LNCaP clone FGC (cell line): ENCODE data around the gene XPNPEP1.

Source experiments
- DNase-seq: peaks from one replicate; pipeline ENCODE4 v3.0.0-alpha.2; 2011; ENCODE audit warnings: low read depth
- H3K4me3 ChIP-seq: 2 replicates; pipeline ENCODE4 v1.5.1; 2011; ENCODE audit warnings: mild to moderate bottlenecking, low read depth, low read length, control low read depth
- CTCF ChIP-seq: IDR thresholded peaks from 2 replicates; pipeline ENCODE4 v1.5.1; 2012; ENCODE audit warnings: mild to moderate bottlenecking; ENCODE audit not compliant: control insufficient read depth, insufficient read depth; ENCODE audit errors: extremely low read depth

Gene XPNPEP1

DNA sequence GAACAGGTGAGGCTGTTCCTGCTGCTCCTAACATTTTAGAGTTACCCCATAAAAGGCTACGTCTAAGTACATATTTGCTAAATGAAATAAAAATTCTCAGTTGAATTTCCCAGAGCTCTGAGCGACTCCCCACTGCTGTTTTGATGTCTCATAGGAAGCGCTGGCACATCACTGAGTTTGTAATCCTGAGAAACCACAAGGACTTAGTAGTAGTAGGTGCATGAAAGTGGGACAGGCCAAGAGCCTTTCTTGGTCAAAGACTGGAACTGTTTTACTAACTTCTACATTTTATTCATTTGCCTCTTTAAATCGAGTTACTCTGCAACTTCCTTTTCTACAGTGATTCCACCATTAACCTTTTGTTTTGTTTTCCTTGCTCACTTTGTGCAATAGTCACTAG is 85.9 kb downstream of the XPNPEP1 start:
- DNase-seq: no peak
- no peak overlapping the region for H3K4me3 ChIP-seq
- TF ChIP-seq CTCF: no peak

DNA sequence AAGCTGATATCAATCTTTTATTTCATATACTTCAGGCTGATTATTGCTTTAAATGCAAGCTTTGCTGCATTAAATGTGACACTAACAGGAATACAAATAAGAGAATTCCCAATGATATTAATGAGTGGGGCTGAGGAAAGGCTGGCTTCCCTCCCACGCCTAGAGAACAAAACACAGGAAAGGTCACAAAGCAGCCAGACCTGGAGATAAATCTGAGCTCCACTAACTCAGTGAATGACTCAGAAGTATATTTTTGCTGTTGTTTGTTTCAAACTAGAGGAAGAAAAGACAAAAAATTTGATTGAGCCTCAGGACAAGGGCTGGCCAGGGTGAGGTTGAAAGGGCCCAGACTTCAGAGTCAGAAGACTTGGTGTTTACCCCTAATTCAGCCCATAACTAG is 88.1 kb downstream of the XPNPEP1 start:
- DNase-seq: no peak
- TF ChIP-seq CTCF: no peak
- H3K4me3 ChIP-seq: no peak overlapping the region

DNA sequence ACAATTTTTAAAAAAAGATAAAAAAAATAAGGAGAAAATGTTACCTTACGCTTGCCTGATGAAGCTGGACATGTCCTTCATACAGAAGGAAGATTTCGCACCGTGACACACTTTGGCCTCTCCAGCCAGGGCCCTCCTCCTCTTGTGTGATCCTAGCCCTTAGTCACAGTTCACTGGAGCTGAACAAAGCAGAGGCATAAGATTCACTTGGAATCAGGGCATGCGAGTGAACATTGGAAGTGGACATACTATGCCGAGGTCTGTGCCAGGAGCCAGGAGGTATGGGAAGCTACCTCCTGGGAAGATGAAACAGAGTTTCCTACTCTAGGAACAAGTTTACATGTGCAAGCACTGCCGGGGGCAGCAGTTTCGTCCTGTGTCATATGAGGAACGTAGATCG is 91.5 kb downstream of the XPNPEP1 start:
- no peak for TF ChIP-seq CTCF
- DNase-seq: no peak
- H3K4me3 ChIP-seq: no peak overlapping the region

GRCh38 chr10:109824206-109824605 is 99.1 kb downstream of the XPNPEP1 start:
- DNase-seq: no peak
- no peak for TF ChIP-seq CTCF
- H3K4me3 ChIP-seq: no peak overlapping the region

- DNase-seq: no peak
- H3K4me3 ChIP-seq: no peak overlapping the region
- no peak for TF ChIP-seq CTCF
These were observed 100.1 kb downstream of the XPNPEP1 start for GRCh38 chr10:109823196-109823595.

GRCh38 chr10:109821672-109822071 is 101.6 kb downstream of the XPNPEP1 start:
- DNase-seq: no peak
- H3K4me3 ChIP-seq: no peak overlapping the region
- TF ChIP-seq CTCF: no peak

GRCh38 chr10:109820620-109821405 is 102.5 kb downstream of the XPNPEP1 start:
- no peak for TF ChIP-seq CTCF
- DNase-seq: no peak
- no peak overlapping the region for H3K4me3 ChIP-seq
